Ishikawa (cell line): ENCODE results near the gene GRAMD1A.

ENCODE experiments used
- CEBPB ChIP-seq: IDR thresholded peaks from 2 replicates; pipeline ENCODE4 v1.6.1; 2012
- EP300 ChIP-seq: IDR thresholded peaks from 2 replicates; pipeline ENCODE4 v1.6.1; 2012; ENCODE audit warnings: borderline replicate concordance
- FOXM1 ChIP-seq: IDR thresholded peaks from 2 replicates; pipeline ENCODE4 v1.6.1; 2012; ENCODE audit warnings: low read depth, borderline replicate concordance
- NFIC ChIP-seq: IDR thresholded peaks from 2 replicates; pipeline ENCODE4 v1.6.1; 2012
- RAD21 ChIP-seq: IDR thresholded peaks from 2 replicates; pipeline ENCODE4 v1.6.1; 2012; ENCODE audit warnings: low read depth
- REST ChIP-seq: IDR thresholded peaks from 2 replicates; pipeline ENCODE4 v1.6.1; 2012; ENCODE audit warnings: low read depth, mild to moderate bottlenecking
- TAF1 ChIP-seq: IDR thresholded peaks from 2 replicates; pipeline ENCODE4 v1.6.1; 2012; ENCODE audit warnings: low read depth, mild to moderate bottlenecking
- USF1 ChIP-seq: IDR thresholded peaks from 2 replicates; pipeline ENCODE4 v1.6.1; 2012

- TF ChIP-seq EP300 (no peak), REST (no peak), NFIC (no peak), RAD21 (peak; percentile 83), FOXM1 (no peak), USF1 (no peak), CEBPB (no peak), TAF1 (no peak)
Measured at GRCh38 chr19:35013041-35013819, 13.1 kb downstream of the GRAMD1A start.
